Thymus (tissue), 11 donors: ENCODE measurements around the gene OR2K2. TPM values are rescaled to one million over a fixed set of nuclear protein-coding genes. Genes with fewer than 3 reads are reported as not detected.
"Not testable (repeated sequence)": the region's sequence is repeated elsewhere in the genome, so short reads cannot be mapped to it uniquely, and the experiment has no call there.

Experiments
- DNase-seq, 9 donors: peaks; one replicate each; pipeline ENCODE4 v3.0.0-alpha.2; 2013; ENCODE audit warnings: low spot score in 9 of 9, low read depth in 6 of 9, missing footprints in 1 of 9
- H3K27ac ChIP-seq, 2 donors: one replicate each; pipeline ENCODE4 v1.5.1; 2013; ENCODE audit warnings: control low read depth in 1 of 2, low read depth in 1 of 2, low read length in 1 of 2, mild to moderate bottlenecking in 1 of 2, moderate library complexity in 1 of 2
- H3K27me3 ChIP-seq, 2 donors: one replicate each; pipeline ENCODE4 v1.5.1; 2013; ENCODE audit warnings: low read length in 1 of 2; ENCODE audit not compliant: control insufficient read depth in 2 of 2, insufficient read depth in 1 of 2
- H3K36me3 ChIP-seq, 2 donors: one replicate each; pipeline ENCODE4 v1.5.1; 2013; ENCODE audit warnings: low read length in 1 of 2, mild to moderate bottlenecking in 1 of 2, moderate library complexity in 1 of 2; ENCODE audit not compliant: control insufficient read depth in 2 of 2, insufficient read depth in 2 of 2
- H3K4me1 ChIP-seq, 2 donors: one replicate each; pipeline ENCODE4 v1.5.1; 2013; ENCODE audit warnings: low read length in 2 of 2; ENCODE audit not compliant: control insufficient read depth in 2 of 2, insufficient read depth in 2 of 2
- H3K4me3 ChIP-seq, 2 donors: one replicate each; pipeline ENCODE4 v1.5.1; 2013; ENCODE audit warnings: low read length in 2 of 2, control low read depth in 1 of 2, mild to moderate bottlenecking in 1 of 2
- H3K9me3 ChIP-seq, 2 donors: one replicate each; pipeline ENCODE4 v1.5.1; 2013; ENCODE audit warnings: low read length in 1 of 2, mild to moderate bottlenecking in 1 of 2; ENCODE audit not compliant: control insufficient read depth in 2 of 2, insufficient read depth in 1 of 2
- WGBS: extraction: QIAGEN DNeasy Blood & Tissue Kit; methylation state at CpG from one replicate; pipeline ENCODE4 v1.1.7; 2013; 5-methylcytosine and 5-hydroxymethylcytosine counted together
- polyA plus RNA-seq: library from polyadenylated mRNA; stranded (reverse); fragments of 200-250 nt; gene quantifications from one replicate; pipeline ENCODE4 v1.2.3, GENCODE V29; 2013
- total RNA-seq: library from RNA; stranded (reverse); fragments of 120-200 nt; gene quantifications from one replicate; pipeline ENCODE4 v1.2.4, GENCODE V29; 2013
- donor health status: healthy.

OR2K2 gene
- total and polyA plus RNA-seq, 2 donors = not detected

GRCh38 chr9:111352545-111352944, 22.5 kb upstream of the OR2K2 start:
- Histone ChIP-seq H3K27ac (no peak overlapping the region), H3K9me3 (no peaks in the 10 kb centered on the region), H3K36me3 (no peaks in the 10 kb centered on the region), H3K4me3 (no peak overlapping the region), H3K4me1 (no peaks in the 10 kb centered on the region), H3K27me3 (no peaks in the 10 kb centered on the region)
- DNase-seq = no peak
- 81% methylated on average over 2 of the region's 2 CpGs for WGBS

- no peaks in the 10 kb centered on the region for H3K27me3 ChIP-seq
Measured at GRCh38 chr9:111350556-111350955, 20.5 kb upstream of the OR2K2 start.

GRCh38 chr9:111349766-111350165, 19.7 kb upstream of the OR2K2 start:
- Histone ChIP-seq H3K36me3 (no peaks in the 10 kb centered on the region), H3K27me3 (no peaks in the 10 kb centered on the region), H3K27ac (no peak overlapping the region), H3K4me1 (no peaks in the 10 kb centered on the region), H3K4me3 (no peak overlapping the region), H3K9me3 (no peaks in the 10 kb centered on the region)
- 89% methylated on average over 5 of the region's 5 CpGs for WGBS
- DNase-seq = no peak

More at GRCh38 chr9:111350556-111350955, 20.5 kb upstream of the OR2K2 start:
- H3K36me3 ChIP-seq = no peaks in the 10 kb centered on the region
- no peaks in the 10 kb centered on the region for H3K4me1 ChIP-seq
- H3K27ac ChIP-seq = no peak overlapping the region
- no peaks in the 10 kb centered on the region for H3K9me3 ChIP-seq
- no peak for DNase-seq
- no peak overlapping the region for H3K4me3 ChIP-seq

- 73% methylated on average over 4 of the region's 4 CpGs for WGBS
- no peaks in the 10 kb centered on the region for H3K36me3 ChIP-seq
- no peak for DNase-seq
- H3K27me3 ChIP-seq = no peaks in the 10 kb centered on the region
- H3K27ac ChIP-seq = no peak overlapping the region
- no peak overlapping the region for H3K4me3 ChIP-seq
- no peaks in the 10 kb centered on the region for H3K9me3 ChIP-seq
- no peaks in the 10 kb centered on the region for H3K4me1 ChIP-seq
Measured at GRCh38 chr9:111348821-111349271, 18.8 kb upstream of the OR2K2 start.

- H3K27ac ChIP-seq, DNase-seq, H3K4me1 ChIP-seq, H3K27me3 ChIP-seq, H3K4me3 ChIP-seq, H3K36me3 ChIP-seq, H3K9me3 ChIP-seq: not testable (repeated sequence)
- 71% methylated on average over 5 of the region's 5 CpGs for WGBS
Measured at GRCh38 chr9:111334318-111334863, 4.4 kb upstream of the OR2K2 start.

- DNase-seq = no peak
- no peaks in the 10 kb centered on the region for H3K27me3 ChIP-seq
- no peaks in the 10 kb centered on the region for H3K4me1 ChIP-seq
- no peak overlapping the region for H3K4me3 ChIP-seq
- H3K27ac ChIP-seq = no peak overlapping the region
- H3K36me3 ChIP-seq = no peaks in the 10 kb centered on the region
- WGBS = 63% methylated on average over 3 of the region's 3 CpGs
- no peaks in the 10 kb centered on the region for H3K9me3 ChIP-seq
Measured at GRCh38 chr9:111320631-111321030, 9.4 kb downstream of the OR2K2 start.

- H3K9me3 ChIP-seq = no peaks in the 10 kb centered on the region
- DNase-seq = no peak
- 85% methylated on average over 3 of the region's 3 CpGs for WGBS
- no peak overlapping the region for H3K4me3 ChIP-seq
- no peak overlapping the region for H3K27ac ChIP-seq
- no peaks in the 10 kb centered on the region for H3K27me3 ChIP-seq
- H3K36me3 ChIP-seq = no peaks in the 10 kb centered on the region
- no peaks in the 10 kb centered on the region for H3K4me1 ChIP-seq
Measured at GRCh38 chr9:111316796-111317195, 13.2 kb downstream of the OR2K2 start.

- Histone ChIP-seq H3K4me3 (no peak overlapping the region), H3K27ac (no peak overlapping the region), H3K9me3 (no peaks in the 10 kb centered on the region), H3K4me1 (no peaks in the 10 kb centered on the region), H3K36me3 (no peaks in the 10 kb centered on the region), H3K27me3 (no peaks in the 10 kb centered on the region)
- no peak for DNase-seq
- WGBS = 94% methylated on average over 5 of the region's 5 CpGs
Measured at GRCh38 chr9:111305914-111306313, 24.1 kb downstream of the OR2K2 start.

GRCh38 chr9:111304000-111304399, 26.0 kb downstream of the OR2K2 start:
- H3K9me3 ChIP-seq, H3K4me3 ChIP-seq, H3K27ac ChIP-seq, DNase-seq, H3K36me3 ChIP-seq, H3K27me3 ChIP-seq, H3K4me1 ChIP-seq: not testable (repeated sequence)
- 90% methylated on average over 6 of the region's 6 CpGs for WGBS

GRCh38 chr9:111301195-111301594, 28.8 kb downstream of the OR2K2 start:
- Histone ChIP-seq H3K4me3 (no peak overlapping the region), H3K27ac (no peak overlapping the region), H3K27me3 (no peaks in the 10 kb centered on the region), H3K9me3 (no peaks in the 10 kb centered on the region), H3K4me1 (no peaks in the 10 kb centered on the region), H3K36me3 (no peaks in the 10 kb centered on the region)
- WGBS = 87% methylated on average over 1 of the region's 1 CpG
- DNase-seq = no peak
